ENCODE results near the gene SLC1A5.

DNA sequence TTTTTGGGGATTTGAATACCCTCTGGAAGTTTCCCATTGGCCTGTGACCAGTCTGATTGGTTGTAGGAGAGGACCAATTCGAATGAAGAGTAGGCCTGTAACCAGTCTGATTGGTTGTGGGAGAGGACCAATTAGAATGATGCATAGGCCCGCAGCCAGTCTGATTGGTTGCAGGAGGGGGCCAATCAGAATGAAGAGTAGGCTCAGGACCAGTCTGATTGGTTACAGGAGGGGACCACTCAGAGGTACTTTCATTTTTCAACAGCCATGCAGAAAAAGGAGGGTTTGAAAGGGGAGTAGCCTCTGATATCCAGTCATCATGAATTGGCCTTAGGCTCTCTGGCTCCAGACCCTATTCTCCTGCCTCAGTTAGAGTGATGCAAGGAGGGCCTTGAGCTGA lies 30.4 kb upstream of the SLC1A5 start:
- TF ChIP-seq, protein P1, sequence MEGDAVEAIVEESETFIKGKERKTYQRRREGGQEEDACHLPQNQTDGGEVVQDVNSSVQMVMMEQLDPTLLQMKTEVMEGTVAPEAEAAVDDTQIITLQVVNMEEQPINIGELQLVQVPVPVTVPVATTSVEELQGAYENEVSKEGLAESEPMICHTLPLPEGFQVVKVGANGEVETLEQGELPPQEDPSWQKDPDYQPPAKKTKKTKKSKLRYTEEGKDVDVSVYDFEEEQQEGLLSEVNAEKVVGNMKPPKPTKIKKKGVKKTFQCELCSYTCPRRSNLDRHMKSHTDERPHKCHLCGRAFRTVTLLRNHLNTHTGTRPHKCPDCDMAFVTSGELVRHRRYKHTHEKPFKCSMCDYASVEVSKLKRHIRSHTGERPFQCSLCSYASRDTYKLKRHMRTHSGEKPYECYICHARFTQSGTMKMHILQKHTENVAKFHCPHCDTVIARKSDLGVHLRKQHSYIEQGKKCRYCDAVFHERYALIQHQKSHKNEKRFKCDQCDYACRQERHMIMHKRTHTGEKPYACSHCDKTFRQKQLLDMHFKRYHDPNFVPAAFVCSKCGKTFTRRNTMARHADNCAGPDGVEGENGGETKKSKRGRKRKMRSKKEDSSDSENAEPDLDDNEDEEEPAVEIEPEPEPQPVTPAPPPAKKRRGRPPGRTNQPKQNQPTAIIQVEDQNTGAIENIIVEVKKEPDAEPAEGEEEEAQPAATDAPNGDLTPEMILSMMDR (conservative IDR thresholded peaks at IDR 0.05; ENCODE audit: low read depth in 2 of 2), result no peak
- TF ChIP-seq POLR2AphosphoS5 (IDR thresholded peaks at IDR 0.05; ENCODE audit: low read depth) (no peak), EZH2phosphoT487 (IDR thresholded peaks at IDR 0.05; ENCODE audit: unreplicated experiment) (no peak)
